Skin epidermis (tissue), 12 donors: ENCODE results near the gene WEE1.
A peak's percentile ranks its signal among the peaks of the same experiment; 100 is the strongest.
"Not testable (repeated sequence)": the region's sequence is repeated elsewhere in the genome, so short reads cannot be mapped to it uniquely, and the experiment has no call there.

ENCODE experiments used
- H3K27ac ChIP-seq, 21 experiments: fragments of 200-600 bp; sonication (generic) in 11 of 21; one replicate each; pipeline ENCODE4 v1.5.0; 2020; ENCODE audit warnings: mild to moderate bottlenecking in 3 of 21, inconsistent platforms in 2 of 21, moderate library complexity in 2 of 21
- H3K4me3 ChIP-seq, 7 experiments: fragments of 200-600 bp; sonication (generic) in 2 of 7; one replicate each; pipeline ENCODE4 v1.5.0; 2020; ENCODE audit warnings: inconsistent platforms in 2 of 7, mild to moderate bottlenecking in 2 of 7, moderate library complexity in 1 of 7

The WEE1 gene

GRCh38 chr11:9581556-9582161 lies 8.2 kb downstream of the WEE1 start:
- no peak overlapping the region for H3K4me3 ChIP-seq
- H3K27ac ChIP-seq = no peak overlapping the region

- no peak overlapping the region for H3K4me3 ChIP-seq
- H3K27ac ChIP-seq = no peak overlapping the region
Observed at GRCh38 chr11:9590717-9591116, 17.2 kb downstream of the WEE1 start.

GRCh38 chr11:9594267-9595046 lies 21.0 kb downstream of the WEE1 start:
- Histone ChIP-seq H3K27ac (no peak overlapping the region), H3K4me3 (no peak overlapping the region)

GRCh38 chr11:9596926-9597464 lies 23.5 kb downstream of the WEE1 start:
- Histone ChIP-seq H3K4me3 (no peak overlapping the region), H3K27ac (no peak overlapping the region)

GRCh38 chr11:9600166-9600565 lies 26.7 kb downstream of the WEE1 start:
- peak overlapping the region in 1 of 21 experiments; percentile 78 for H3K27ac ChIP-seq
- no peak overlapping the region for H3K4me3 ChIP-seq

- Histone ChIP-seq H3K4me3 (no peak overlapping the region), H3K27ac (peak overlapping the region in 18 of 21 experiments; percentile 25 to 93 (median 78))
Observed at GRCh38 chr11:9600644-9601036, 27.2 kb downstream of the WEE1 start.

- no peak overlapping the region for H3K4me3 ChIP-seq
Observed at GRCh38 chr11:9601037-9601875, 27.8 kb downstream of the WEE1 start.

GRCh38 chr11:9601876-9602199 lies 28.4 kb downstream of the WEE1 start:
- H3K4me3 ChIP-seq = no peak overlapping the region
- H3K27ac ChIP-seq = peak overlapping the region in 10 of 21 experiments; percentile 25 to 93 (median 79)

More at GRCh38 chr11:9601037-9601875, 27.8 kb downstream of the WEE1 start:
- H3K27ac ChIP-seq = peak overlapping the region in 18 of 21 experiments; percentile 25 to 93 (median 78)

GRCh38 chr11:9603214-9603613 lies 29.7 kb downstream of the WEE1 start:
- not testable (repeated sequence) for H3K27ac ChIP-seq, H3K4me3 ChIP-seq

- Histone ChIP-seq H3K27ac (no peak overlapping the region), H3K4me3 (no peak overlapping the region)
Observed at GRCh38 chr11:9604134-9604533, 30.7 kb downstream of the WEE1 start.

- Histone ChIP-seq H3K27ac (no peak overlapping the region), H3K4me3 (no peak overlapping the region)
Observed at GRCh38 chr11:9605742-9606141, 32.3 kb downstream of the WEE1 start.

GRCh38 chr11:9606809-9607510 lies 33.5 kb downstream of the WEE1 start:
- no peak overlapping the region for H3K27ac ChIP-seq

GRCh38 chr11:9607511-9607899 lies 34.0 kb downstream of the WEE1 start:
- no peak overlapping the region for H3K27ac ChIP-seq
- H3K4me3 ChIP-seq = no peak overlapping the region

More at GRCh38 chr11:9606809-9607510, 33.5 kb downstream of the WEE1 start:
- no peak overlapping the region for H3K4me3 ChIP-seq

- no peak overlapping the region for H3K27ac ChIP-seq
- no peak overlapping the region for H3K4me3 ChIP-seq
Observed at GRCh38 chr11:9609002-9609759, 35.7 kb downstream of the WEE1 start.

- no peak overlapping the region for H3K27ac ChIP-seq
- no peak overlapping the region for H3K4me3 ChIP-seq
Observed at GRCh38 chr11:9609841-9610240, 36.4 kb downstream of the WEE1 start.

- H3K27ac ChIP-seq = peak overlapping the region; percentile 81 to 99 (median 92)
- H3K4me3 ChIP-seq = peak overlapping the region; percentile 27 to 43 (median 38)
Observed at GRCh38 chr11:9613118-9613829, 39.8 kb downstream of the WEE1 start.

GRCh38 chr11:9613830-9614762 lies 40.6 kb downstream of the WEE1 start:
- H3K4me3 ChIP-seq = peak overlapping the region; percentile 27 to 43 (median 38)
- H3K27ac ChIP-seq = peak overlapping the region; percentile 81 to 99 (median 92)
